IPS-15b (cell line): Measurements from ENCODE around the gene CELA2A.
"Not testable (repeated sequence)": the region's sequence is repeated elsewhere in the genome, so short reads cannot be mapped to it uniquely, and the experiment has no call there.

Experiments
- H3K27me3 ChIP-seq: one replicate; pipeline ENCODE4 v1.6.1; 2013; ENCODE audit warnings: low read length; ENCODE audit not compliant: control insufficient read depth, insufficient read depth
- H3K36me3 ChIP-seq: one replicate; pipeline ENCODE4 v1.6.1; 2013; ENCODE audit warnings: low read length; ENCODE audit not compliant: control insufficient read depth, insufficient read depth
- H3K4me1 ChIP-seq: one replicate; pipeline ENCODE4 v1.6.1; 2013; ENCODE audit warnings: mild to moderate bottlenecking, low read length; ENCODE audit not compliant: control insufficient read depth, insufficient read depth
- H3K4me3 ChIP-seq: one replicate; pipeline ENCODE4 v1.5.1; 2013; ENCODE audit warnings: low read depth, low read length
- H3K9ac ChIP-seq: one replicate; pipeline ENCODE4 v1.6.1; 2013; ENCODE audit warnings: low read depth, mild to moderate bottlenecking, low read length
- H3K9me3 ChIP-seq: one replicate; pipeline ENCODE4 v1.6.1; 2013; ENCODE audit warnings: mild to moderate bottlenecking, low read length; ENCODE audit not compliant: control insufficient read depth, insufficient read depth

Gene CELA2A

GRCh38 chr1:15426492-15427279 lies 29.8 kb upstream of the CELA2A start:
- H3K9ac ChIP-seq, result no peak overlapping the region
- H3K27me3 ChIP-seq, result no peaks in the 10 kb centered on the region
- peaks cover 6% of the 10 kb centered on the region for H3K36me3 ChIP-seq
- no peaks in the 10 kb centered on the region for H3K9me3 ChIP-seq
- no peak overlapping the region for H3K4me3 ChIP-seq
- no peaks in the 10 kb centered on the region for H3K4me1 ChIP-seq

DNA sequence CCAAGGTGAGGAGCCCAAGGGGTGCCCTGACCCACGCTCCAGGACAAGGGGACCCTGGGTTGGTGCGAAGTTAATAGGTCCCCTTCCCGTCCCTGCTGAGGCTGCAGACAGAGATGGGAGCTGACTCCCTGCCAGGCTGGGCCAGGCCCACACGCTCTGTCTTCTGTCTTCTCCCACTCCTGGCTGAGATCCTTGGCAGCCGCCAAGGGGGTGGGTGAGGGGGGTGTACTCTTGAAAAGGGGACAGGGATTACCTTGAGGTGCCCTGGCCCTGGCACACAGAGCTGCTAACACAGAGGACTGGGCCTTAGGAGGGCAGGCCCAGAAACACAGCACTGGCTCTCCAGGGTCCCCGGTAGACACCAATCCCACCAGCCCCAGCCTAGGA lies 29.3 kb upstream of the CELA2A start:
- no peak overlapping the region for H3K9ac ChIP-seq
- no peaks in the 10 kb centered on the region for H3K9me3 ChIP-seq
- no peaks in the 10 kb centered on the region for H3K4me1 ChIP-seq
- no peak overlapping the region for H3K4me3 ChIP-seq
- H3K27me3 ChIP-seq, result no peaks in the 10 kb centered on the region
- peaks cover 6% of the 10 kb centered on the region for H3K36me3 ChIP-seq

DNA sequence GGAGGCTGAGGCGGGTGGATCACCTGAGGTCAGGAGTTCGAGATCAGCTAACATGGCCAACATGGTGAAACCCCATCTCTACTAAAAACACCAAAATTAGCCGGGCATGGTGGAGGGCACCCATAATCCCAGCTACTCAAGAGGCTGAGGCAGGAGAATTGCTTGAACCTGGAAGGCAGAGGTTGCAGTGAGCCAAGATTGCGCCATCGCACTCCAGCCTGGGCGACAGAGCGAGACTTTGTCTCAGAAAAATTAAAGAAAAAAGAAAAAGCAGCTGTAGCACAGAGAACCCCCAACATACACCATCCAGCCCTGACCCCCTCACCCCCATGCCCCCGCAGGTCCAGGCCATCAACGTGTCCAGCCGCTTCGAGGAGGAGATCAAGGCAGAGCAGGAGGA lies 28.3 kb upstream of the CELA2A start:
- H3K9ac ChIP-seq, H3K36me3 ChIP-seq, H3K9me3 ChIP-seq, H3K4me1 ChIP-seq, H3K27me3 ChIP-seq, H3K4me3 ChIP-seq: not testable (repeated sequence)

DNA sequence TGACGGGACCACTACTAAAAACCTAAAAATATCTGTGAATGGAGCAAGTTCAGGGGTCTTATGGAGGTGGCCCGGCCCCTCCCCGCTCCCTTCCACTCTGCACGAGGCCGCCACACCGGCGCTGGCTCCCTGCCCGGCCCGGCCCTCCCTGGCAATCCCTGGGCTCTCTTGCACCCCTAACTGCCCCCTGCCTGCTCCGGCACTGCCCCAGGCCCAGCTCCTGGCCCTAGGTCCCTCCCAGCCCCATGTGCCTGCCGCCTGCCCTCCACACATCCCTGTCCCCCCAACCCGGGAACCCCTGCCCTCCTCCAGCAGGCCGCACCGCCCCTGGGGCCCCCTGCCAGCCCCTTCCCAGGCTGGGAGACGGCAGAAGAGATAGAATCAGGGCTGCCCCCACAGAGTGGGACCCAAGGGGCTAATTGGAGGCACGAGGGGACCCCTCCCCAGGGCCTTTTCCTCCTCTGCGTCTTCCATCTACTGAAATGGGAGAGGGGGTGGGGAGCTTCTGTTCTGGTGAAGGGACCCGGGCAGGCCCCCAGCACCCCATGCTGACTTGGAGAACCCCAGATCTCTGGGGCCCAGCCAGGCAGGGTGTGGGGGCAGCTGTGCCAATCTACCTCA lies 27.6 kb upstream of the CELA2A start:
- Histone ChIP-seq H3K9ac (no peak overlapping the region), H3K4me1 (no peaks in the 10 kb centered on the region), H3K27me3 (no peaks in the 10 kb centered on the region), H3K4me3 (no peak overlapping the region), H3K9me3 (no peaks in the 10 kb centered on the region), H3K36me3 (peaks cover 6% of the 10 kb centered on the region)

- Histone ChIP-seq H3K27me3 (no peaks in the 10 kb centered on the region), H3K4me3 (no peak overlapping the region), H3K4me1 (no peaks in the 10 kb centered on the region), H3K36me3 (peaks cover 6% of the 10 kb centered on the region), H3K9me3 (no peaks in the 10 kb centered on the region), H3K9ac (no peak overlapping the region)
Measured at GRCh38 chr1:15429701-15430149, 26.8 kb upstream of the CELA2A start.

GRCh38 chr1:15430787-15431570 lies 25.6 kb upstream of the CELA2A start:
- Histone ChIP-seq H3K9ac (no peak overlapping the region), H3K36me3 (peaks cover 6% of the 10 kb centered on the region), H3K27me3 (no peaks in the 10 kb centered on the region), H3K9me3 (no peaks in the 10 kb centered on the region), H3K4me3 (no peak overlapping the region), H3K4me1 (no peaks in the 10 kb centered on the region)

GRCh38 chr1:15431571-15431948 lies 25.0 kb upstream of the CELA2A start:
- H3K9ac ChIP-seq, result no peak overlapping the region
- no peaks in the 10 kb centered on the region for H3K4me1 ChIP-seq
- peaks cover 6% of the 10 kb centered on the region for H3K36me3 ChIP-seq
- H3K27me3 ChIP-seq, result no peaks in the 10 kb centered on the region
- no peaks in the 10 kb centered on the region for H3K9me3 ChIP-seq
- no peak overlapping the region for H3K4me3 ChIP-seq

DNA sequence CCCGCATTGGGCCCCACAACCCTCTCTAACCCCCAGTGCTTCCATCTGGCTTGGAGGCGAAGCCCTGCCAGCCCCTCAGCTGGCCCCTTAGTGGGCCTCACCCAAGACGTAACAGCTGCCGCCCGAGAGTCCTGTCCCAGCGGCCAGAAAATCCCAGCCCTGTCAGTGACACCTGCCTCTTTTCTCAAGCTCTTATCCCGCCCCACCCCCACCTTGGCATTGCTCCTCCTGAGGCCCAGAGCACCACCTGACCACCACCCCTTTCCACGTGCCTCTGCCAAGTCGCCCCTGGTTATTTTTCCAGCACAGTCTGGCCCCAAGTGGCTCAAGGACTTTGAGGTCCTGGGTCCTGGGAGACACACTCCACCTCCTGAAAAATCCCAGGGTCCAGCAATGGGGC lies 24.2 kb upstream of the CELA2A start:
- H3K36me3 ChIP-seq, result peaks cover 6% of the 10 kb centered on the region
- no peaks in the 10 kb centered on the region for H3K27me3 ChIP-seq
- no peaks in the 10 kb centered on the region for H3K9me3 ChIP-seq
- H3K4me3 ChIP-seq, result no peak overlapping the region
- H3K9ac ChIP-seq, result no peak overlapping the region
- no peaks in the 10 kb centered on the region for H3K4me1 ChIP-seq

DNA sequence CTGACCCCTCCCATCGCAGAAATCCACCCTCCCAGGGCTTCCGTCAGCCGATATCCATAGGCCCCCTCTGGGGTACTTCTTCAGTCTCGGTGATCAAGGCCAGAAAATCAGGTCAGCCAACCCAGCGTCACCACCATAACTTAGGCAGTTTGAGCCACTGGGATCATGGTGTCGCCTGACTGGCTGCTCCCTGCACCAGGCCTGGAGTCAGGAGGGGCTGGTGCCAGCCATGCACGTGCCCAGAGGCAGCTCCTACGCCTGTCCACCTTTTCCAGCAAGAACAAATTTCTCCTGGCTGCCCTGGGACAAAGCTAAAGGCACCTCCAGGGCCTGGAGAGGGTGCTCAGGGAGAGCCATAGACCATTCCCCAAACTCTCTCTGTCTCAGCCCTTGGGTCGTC lies 23.1 kb upstream of the CELA2A start:
- peaks cover 6% of the 10 kb centered on the region for H3K36me3 ChIP-seq
- no peaks in the 10 kb centered on the region for H3K4me1 ChIP-seq
- H3K9me3 ChIP-seq, result no peaks in the 10 kb centered on the region
- H3K9ac ChIP-seq, result no peak overlapping the region
- no peaks in the 10 kb centered on the region for H3K27me3 ChIP-seq
- H3K4me3 ChIP-seq, result no peak overlapping the region

- H3K9ac ChIP-seq, H3K36me3 ChIP-seq, H3K27me3 ChIP-seq, H3K4me3 ChIP-seq, H3K4me1 ChIP-seq, H3K9me3 ChIP-seq: not testable (repeated sequence)
Measured at GRCh38 chr1:15434739-15435138, 21.8 kb upstream of the CELA2A start.

GRCh38 chr1:15435239-15436077 lies 21.1 kb upstream of the CELA2A start:
- H3K27me3 ChIP-seq, result no peaks in the 10 kb centered on the region
- no peaks in the 10 kb centered on the region for H3K9me3 ChIP-seq
- no peaks in the 10 kb centered on the region for H3K4me1 ChIP-seq
- H3K36me3 ChIP-seq, result no peaks in the 10 kb centered on the region
- no peak overlapping the region for H3K4me3 ChIP-seq
- no peak overlapping the region for H3K9ac ChIP-seq
